Fibroblast of lung (primary cell): Measurements from ENCODE around the gene CCDC154.

ENCODE experiments used
- EZH2 ChIP-seq: IDR thresholded peaks from 2 replicates; pipeline ENCODE4 v1.5.1; 2012; ENCODE audit warnings: low read length, control low read depth, mild to moderate bottlenecking; ENCODE audit errors: missing control alignments
- TF ChIP-seq, protein P1 (sequence below), 2 donors: IDR thresholded peaks in 1 of 2; conservative IDR thresholded peaks in 1 of 2; 1 replicate in 1 of 2; 2 replicates in 1 of 2; pipeline ENCODE4 v1.5.1; 2011 to 2012; ENCODE audit warnings: low read length in 2 of 2, control low read depth in 1 of 2, inconsistent platforms in 1 of 2, low read depth in 1 of 2, mild to moderate bottlenecking in 1 of 2

DNA sequence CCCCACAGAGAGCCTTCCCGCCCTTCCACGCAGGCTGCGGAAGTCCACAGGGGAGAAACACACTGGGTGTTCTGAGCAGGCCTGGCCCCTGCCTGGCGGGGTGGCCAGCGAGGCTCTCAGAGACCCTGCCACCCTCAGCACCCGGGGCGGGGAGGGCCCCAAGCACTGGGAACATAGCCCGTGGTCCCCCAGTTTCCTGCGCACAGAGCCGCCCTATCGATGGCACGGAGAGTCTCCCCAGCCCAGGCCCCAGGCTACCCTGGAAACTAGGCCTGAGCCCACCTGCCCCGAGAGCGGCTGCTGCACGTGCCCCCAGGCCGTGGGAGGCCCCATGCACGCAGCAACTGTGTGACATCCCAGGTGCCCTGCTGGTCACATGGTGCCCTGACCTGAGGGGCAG, 10.2 kb upstream of the CCDC154 start:
- TF ChIP-seq, protein P1, sequence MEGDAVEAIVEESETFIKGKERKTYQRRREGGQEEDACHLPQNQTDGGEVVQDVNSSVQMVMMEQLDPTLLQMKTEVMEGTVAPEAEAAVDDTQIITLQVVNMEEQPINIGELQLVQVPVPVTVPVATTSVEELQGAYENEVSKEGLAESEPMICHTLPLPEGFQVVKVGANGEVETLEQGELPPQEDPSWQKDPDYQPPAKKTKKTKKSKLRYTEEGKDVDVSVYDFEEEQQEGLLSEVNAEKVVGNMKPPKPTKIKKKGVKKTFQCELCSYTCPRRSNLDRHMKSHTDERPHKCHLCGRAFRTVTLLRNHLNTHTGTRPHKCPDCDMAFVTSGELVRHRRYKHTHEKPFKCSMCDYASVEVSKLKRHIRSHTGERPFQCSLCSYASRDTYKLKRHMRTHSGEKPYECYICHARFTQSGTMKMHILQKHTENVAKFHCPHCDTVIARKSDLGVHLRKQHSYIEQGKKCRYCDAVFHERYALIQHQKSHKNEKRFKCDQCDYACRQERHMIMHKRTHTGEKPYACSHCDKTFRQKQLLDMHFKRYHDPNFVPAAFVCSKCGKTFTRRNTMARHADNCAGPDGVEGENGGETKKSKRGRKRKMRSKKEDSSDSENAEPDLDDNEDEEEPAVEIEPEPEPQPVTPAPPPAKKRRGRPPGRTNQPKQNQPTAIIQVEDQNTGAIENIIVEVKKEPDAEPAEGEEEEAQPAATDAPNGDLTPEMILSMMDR (conservative IDR thresholded peaks at IDR 0.05 in 1 of 2, IDR thresholded peaks at IDR 0.05 in 1 of 2; ENCODE audit: low read depth in 1 of 2, low read length in 2 of 2) = no peak
- TF ChIP-seq EZH2 = no peak
